ENCODE measurements around the gene ATP1A4.

- TF ChIP-seq CTCF (IDR thresholded peaks at IDR 0.05 in 2 of 3, conservative IDR thresholded peaks at IDR 0.05 in 1 of 3; ENCODE audit: insufficient read depth in 2 of 3, low read depth in 1 of 3, low read length in 3 of 3) (no peak), MEIS2 (IDR thresholded peaks at IDR 0.05; ENCODE audit: partially characterized antibody) (no peak), ZBTB43 (CRISPR knock-in tag; IDR thresholded peaks at IDR 0.05) (no peak), ATF4 (CRISPR knock-in tag; IDR thresholded peaks at IDR 0.05) (no peak), HNRNPK (IDR thresholded peaks at IDR 0.05; ENCODE audit: low read depth, low read length, poor library complexity, severe bottlenecking) (no peak), SIX5 (IDR thresholded peaks at IDR 0.05; ENCODE audit: borderline replicate concordance in 1 of 2, insufficient read depth in 1 of 2, low read depth in 1 of 2, low read length in 2 of 2) (no peak)
These were observed 75.6 kb downstream of the ATP1A4 start for GRCh38 chr1:160227034-160227433.

All from K562 (cell line).